ENCODE measurements around the gene STAP2. TPM values are rescaled to one million over a fixed set of nuclear protein-coding genes. Genes with fewer than 3 reads are reported as not detected.

STAP2 gene
- total RNA-seq, 2 donors from 2014 or later, result 17.9 to 31.0 TPM

DNA sequence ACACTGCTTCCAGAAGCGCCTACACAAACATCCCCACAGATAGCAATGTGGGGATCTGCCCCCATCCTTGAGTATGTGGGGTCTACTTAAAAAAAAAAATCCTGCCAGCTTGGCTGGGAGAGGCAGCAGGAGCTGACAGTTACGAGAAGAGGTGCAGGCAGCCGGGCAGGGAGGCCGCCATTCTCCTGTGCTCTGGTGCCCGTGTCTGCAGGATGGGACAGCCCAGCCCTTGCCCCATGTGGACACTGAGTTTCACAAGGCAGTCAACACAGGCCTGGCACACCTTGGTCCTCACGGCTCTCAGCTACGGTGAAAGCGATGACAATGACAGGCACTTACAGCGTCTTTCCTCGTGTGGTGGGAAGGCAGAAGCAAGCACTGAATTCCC is 28.7 kb upstream of the STAP2 start:
- Histone ChIP-seq H3K9me3 (no peaks in the 10 kb centered on the region), H3K36me3 (replicated peaks in 1 of 2; ENCODE audit: insufficient read depth in 1 of 2, low read depth in 2 of 2) (peaks cover 7 to 20% of the 10 kb centered on the region in 2 donors), H3K4me1 (peaks cover 45% of the 10 kb centered on the region), H3K27me3 (no peaks in the 10 kb centered on the region), H3K27ac (no peak overlapping the region), H3K4me3 (no peak overlapping the region)
- DNase-seq, result no peak
- WGBS, 2 donors, result 77 to 89% methylated on average over 4 to 10 of the region's 10 CpGs
- intact Hi-C loops (cut with DNase I), result no loop called here
- no peak for ATAC-seq
- TF ChIP-seq, protein P1, sequence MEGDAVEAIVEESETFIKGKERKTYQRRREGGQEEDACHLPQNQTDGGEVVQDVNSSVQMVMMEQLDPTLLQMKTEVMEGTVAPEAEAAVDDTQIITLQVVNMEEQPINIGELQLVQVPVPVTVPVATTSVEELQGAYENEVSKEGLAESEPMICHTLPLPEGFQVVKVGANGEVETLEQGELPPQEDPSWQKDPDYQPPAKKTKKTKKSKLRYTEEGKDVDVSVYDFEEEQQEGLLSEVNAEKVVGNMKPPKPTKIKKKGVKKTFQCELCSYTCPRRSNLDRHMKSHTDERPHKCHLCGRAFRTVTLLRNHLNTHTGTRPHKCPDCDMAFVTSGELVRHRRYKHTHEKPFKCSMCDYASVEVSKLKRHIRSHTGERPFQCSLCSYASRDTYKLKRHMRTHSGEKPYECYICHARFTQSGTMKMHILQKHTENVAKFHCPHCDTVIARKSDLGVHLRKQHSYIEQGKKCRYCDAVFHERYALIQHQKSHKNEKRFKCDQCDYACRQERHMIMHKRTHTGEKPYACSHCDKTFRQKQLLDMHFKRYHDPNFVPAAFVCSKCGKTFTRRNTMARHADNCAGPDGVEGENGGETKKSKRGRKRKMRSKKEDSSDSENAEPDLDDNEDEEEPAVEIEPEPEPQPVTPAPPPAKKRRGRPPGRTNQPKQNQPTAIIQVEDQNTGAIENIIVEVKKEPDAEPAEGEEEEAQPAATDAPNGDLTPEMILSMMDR (IDR thresholded peaks at IDR 0.05), result no peak
- no peak for TF ChIP-seq POLR2A (IDR thresholded peaks at IDR 0.05)

DNA sequence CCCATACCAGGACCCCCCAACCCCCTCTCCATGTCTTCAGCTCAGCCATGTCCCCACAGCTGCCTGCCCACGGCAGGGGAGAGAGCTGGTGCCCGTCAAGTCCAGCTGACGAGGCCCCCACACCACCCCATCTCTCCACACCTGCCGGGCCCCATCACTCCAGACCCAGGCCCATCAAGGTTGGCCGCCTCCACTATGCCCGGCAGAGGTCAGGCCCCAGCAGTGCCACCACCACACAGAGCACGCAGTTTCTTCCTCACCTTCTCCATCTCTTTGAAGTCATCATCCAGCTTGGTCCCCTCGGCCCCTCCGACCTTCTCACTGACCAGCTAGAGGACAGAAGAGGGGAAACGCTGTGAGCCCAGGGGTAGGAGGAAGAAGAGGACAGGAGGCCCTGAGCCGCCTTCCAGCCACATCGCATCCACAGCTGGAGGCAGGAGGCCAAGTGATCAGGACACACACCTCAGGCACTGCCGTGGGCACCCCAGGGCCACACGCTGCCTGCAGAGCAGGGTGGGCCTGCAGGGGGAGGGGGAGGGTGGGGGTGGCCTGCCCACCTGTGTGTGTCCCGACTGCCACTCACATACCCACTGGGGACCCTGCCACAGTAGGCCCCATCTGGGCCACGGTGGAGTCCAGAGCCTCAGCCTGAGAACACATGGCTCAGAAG is 28.2 kb upstream of the STAP2 start:
- Histone ChIP-seq H3K4me1 (peaks cover 40% of the 10 kb centered on the region), H3K4me3 (no peak overlapping the region), H3K36me3 (replicated peaks in 1 of 2; ENCODE audit: insufficient read depth in 1 of 2, low read depth in 2 of 2) (peaks cover 12 to 21% of the 10 kb centered on the region in 2 donors), H3K27ac (no peak overlapping the region), H3K9me3 (no peaks in the 10 kb centered on the region), H3K27me3 (no peaks in the 10 kb centered on the region)
- 86 to 89% methylated on average over 5 to 16 of the region's 16 CpGs for WGBS, 2 donors
- no peak for DNase-seq
- intact Hi-C loops (cut with DNase I), result no loop called here
- TF ChIP-seq, protein P1 (IDR thresholded peaks at IDR 0.05), result no peak
- no peak for TF ChIP-seq POLR2A (IDR thresholded peaks at IDR 0.05)
- ATAC-seq, result no peak

- TF ChIP-seq, protein P1 (IDR thresholded peaks at IDR 0.05), result no peak
- Histone ChIP-seq H3K27me3 (no peaks in the 10 kb centered on the region), H3K27ac (no peak overlapping the region), H3K36me3 (replicated peaks in 1 of 2; ENCODE audit: insufficient read depth in 1 of 2, low read depth in 2 of 2) (peaks cover 13 to 23% of the 10 kb centered on the region in 2 donors), H3K4me3 (no peak overlapping the region), H3K9me3 (no peaks in the 10 kb centered on the region), H3K4me1 (peaks cover 32% of the 10 kb centered on the region)
- DNase-seq, result no peak
- WGBS, 2 donors, result 88 to 93% methylated on average over 11 to 12 of the region's 19 CpGs
- intact Hi-C loops (cut with DNase I), result no loop called here
- ATAC-seq, result no peak
Observed at GRCh38 chr19:4365791-4366665, 27.4 kb upstream of the STAP2 start.

GRCh38 chr19:4365341-4365740 is 26.7 kb upstream of the STAP2 start:
- no peak for TF ChIP-seq POLR2A (IDR thresholded peaks at IDR 0.05)
- TF ChIP-seq, protein P1 (IDR thresholded peaks at IDR 0.05), result no peak
- intact Hi-C loops (cut with DNase I), result no loop called here
- Histone ChIP-seq H3K27me3 (no peaks in the 10 kb centered on the region), H3K27ac (no peak overlapping the region), H3K36me3 (replicated peaks in 1 of 2; ENCODE audit: insufficient read depth in 1 of 2, low read depth in 2 of 2) (peaks cover 13 to 23% of the 10 kb centered on the region in 2 donors), H3K4me1 (peaks cover 26% of the 10 kb centered on the region), H3K4me3 (no peak overlapping the region), H3K9me3 (no peaks in the 10 kb centered on the region)
- ATAC-seq (no peak), DNase-seq (no peak)
- WGBS, 2 donors, result 94 to 96% methylated on average over 8 to 16 of the region's 16 CpGs
